AG09309 (cell line): ENCODE data around the gene CLEC16A.
"Not testable (repeated sequence)": the region's sequence is repeated elsewhere in the genome, so short reads cannot be mapped to it uniquely, and the experiment has no call there.

Source experiments
- DNase-seq: peaks from one replicate; pipeline ENCODE4 v3.0.0-alpha.2; 2010; ENCODE audit warnings: low read depth
- H3K4me3 ChIP-seq: 2 replicates; pipeline ENCODE4 v1.5.1; 2011; ENCODE audit warnings: mild to moderate bottlenecking, low read depth, low read length, moderate library complexity; ENCODE audit not compliant: control insufficient read depth
- TF ChIP-seq, protein P1 (sequence below): IDR thresholded peaks from 2 replicates; pipeline ENCODE4 v1.5.1; 2011; ENCODE audit warnings: mild to moderate bottlenecking, low read depth, low read length, inconsistent platforms; ENCODE audit not compliant: insufficient read depth, control insufficient read depth; ENCODE audit errors: missing control alignments

Gene CLEC16A

DNA sequence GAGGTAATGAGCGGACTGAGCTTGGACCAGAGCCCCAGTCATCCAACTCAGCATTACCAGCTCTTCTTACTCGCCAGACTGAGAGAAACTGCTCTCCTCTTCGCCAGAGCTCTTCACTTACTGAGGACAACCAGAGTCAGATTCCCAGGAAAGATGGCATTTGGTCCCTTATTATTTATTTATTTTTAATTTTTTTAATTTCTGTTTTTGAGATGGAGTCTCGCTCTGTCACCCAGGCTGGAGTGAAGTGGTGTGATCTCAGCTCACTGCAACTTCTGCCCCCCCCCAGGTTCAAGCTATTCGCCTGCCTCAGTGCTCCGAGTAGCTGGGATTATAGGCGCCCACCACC lies 25.4 kb upstream of the CLEC16A start:
- TF ChIP-seq, protein P1, sequence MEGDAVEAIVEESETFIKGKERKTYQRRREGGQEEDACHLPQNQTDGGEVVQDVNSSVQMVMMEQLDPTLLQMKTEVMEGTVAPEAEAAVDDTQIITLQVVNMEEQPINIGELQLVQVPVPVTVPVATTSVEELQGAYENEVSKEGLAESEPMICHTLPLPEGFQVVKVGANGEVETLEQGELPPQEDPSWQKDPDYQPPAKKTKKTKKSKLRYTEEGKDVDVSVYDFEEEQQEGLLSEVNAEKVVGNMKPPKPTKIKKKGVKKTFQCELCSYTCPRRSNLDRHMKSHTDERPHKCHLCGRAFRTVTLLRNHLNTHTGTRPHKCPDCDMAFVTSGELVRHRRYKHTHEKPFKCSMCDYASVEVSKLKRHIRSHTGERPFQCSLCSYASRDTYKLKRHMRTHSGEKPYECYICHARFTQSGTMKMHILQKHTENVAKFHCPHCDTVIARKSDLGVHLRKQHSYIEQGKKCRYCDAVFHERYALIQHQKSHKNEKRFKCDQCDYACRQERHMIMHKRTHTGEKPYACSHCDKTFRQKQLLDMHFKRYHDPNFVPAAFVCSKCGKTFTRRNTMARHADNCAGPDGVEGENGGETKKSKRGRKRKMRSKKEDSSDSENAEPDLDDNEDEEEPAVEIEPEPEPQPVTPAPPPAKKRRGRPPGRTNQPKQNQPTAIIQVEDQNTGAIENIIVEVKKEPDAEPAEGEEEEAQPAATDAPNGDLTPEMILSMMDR = no peak
- no peak overlapping the region for H3K4me3 ChIP-seq
- DNase-seq = no peak

DNA sequence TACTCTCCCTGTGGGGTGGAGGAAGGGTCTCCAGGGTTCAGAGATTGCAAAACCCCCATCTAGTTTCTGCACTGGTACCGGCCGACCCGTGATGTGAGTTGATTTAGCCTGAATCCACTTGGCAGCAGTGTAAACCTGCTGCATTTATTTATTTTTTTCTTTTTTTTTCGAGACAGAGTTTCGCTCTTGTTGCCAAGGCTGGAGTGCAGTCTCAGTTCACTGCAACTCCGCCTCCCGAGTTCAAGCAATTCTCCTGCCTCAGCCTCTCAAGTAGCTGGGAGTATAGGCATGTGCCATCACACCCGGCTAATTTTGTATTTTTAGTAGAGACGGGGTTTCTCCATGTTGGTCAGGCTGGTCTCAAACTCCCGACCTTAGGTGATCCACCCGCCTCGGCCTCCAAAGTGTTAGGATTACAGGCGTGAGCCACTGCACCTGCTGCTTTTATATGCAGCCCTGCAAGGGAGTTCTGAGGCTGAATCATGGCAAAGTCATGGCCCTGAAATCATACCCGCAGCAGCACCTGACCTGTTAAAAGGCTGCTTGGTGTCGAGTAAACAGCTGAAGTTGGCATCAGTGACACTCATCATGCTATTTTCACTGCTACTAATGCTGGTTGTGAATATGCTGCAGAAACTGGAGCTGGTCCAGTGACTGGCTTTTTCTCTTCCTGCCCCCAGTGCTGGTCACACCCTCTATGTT lies 23.5 kb upstream of the CLEC16A start:
- DNase-seq = no peak
- H3K4me3 ChIP-seq = no peak overlapping the region
- TF ChIP-seq, protein P1 = no peak

DNA sequence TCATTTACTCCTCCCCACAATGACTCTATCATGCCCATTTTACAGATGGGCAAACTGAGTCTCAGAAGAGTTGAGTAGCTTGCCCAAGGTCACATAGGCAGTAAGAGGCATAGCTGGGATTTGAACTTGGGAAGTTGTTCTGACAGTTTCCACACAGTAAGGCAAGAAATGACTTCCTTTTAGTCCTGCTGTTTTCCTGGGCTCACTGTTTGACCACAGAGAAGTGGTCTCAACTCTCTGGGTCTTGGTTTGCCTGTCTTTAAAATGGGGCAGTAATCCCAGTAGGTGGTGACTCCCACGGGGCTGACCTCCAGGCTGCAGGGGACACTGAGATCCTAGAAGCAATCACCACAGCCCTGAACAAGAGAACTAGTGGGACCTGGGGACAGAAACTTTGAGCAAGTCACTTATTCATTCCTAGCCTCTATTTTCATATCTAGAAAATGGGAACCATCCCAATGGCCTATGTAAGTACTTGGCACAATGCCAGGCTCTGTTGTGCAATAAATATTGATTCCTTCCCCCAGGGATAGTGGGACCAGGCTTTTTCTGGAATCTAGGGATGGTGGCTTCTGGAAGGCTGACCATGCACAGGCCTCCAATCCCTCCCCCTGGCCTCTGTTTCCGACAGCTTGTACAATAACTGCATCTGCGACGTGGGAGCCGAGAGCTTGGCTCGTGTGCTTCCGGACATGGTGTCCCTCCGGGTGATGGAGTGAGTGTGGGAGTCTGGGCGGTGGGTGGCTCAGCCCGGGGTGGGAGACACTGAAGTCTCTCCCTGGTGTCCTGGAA lies 22.6 kb upstream of the CLEC16A start:
- DNase-seq = no peak
- TF ChIP-seq, protein P1 = no peak
- H3K4me3 ChIP-seq = no peak overlapping the region

DNA sequence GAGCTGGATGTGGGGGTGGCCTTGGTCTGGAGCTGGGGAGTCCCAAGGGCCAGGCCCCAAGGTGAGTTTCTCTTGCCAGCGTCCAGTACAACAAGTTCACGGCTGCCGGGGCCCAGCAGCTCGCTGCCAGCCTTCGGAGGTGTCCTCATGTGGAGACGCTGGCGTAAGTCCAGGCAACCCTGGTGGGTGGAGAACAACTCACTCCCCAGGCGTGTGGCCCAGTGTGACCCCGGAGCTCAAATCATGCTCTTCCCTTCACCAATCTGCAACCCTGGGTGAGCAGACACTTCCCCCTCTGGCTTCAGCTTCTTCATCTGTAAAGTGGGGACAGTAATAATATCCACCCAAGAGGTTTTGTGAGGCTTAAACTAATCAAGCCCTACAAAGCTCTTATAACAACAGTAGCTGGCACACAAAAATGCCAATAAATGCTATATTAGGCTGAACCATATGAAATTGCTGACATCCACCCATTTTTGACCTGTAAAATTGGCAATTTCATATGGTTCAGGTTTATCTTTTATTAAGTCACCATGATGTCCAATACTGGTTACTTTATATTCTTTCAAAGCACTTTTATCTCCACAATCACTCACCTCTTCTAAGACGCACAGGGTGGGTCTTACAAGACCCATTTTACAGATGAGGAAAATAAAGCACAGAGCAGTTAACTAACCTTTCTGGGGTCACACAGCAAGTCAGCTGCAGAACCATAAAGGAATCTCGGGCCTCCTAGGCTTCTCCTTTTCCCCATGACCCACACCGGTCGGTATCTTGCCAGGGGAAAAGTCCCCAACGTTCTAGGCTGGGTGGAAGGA lies 21.8 kb upstream of the CLEC16A start:
- H3K4me3 ChIP-seq = no peak overlapping the region
- TF ChIP-seq, protein P1 = no peak
- no peak for DNase-seq

DNA sequence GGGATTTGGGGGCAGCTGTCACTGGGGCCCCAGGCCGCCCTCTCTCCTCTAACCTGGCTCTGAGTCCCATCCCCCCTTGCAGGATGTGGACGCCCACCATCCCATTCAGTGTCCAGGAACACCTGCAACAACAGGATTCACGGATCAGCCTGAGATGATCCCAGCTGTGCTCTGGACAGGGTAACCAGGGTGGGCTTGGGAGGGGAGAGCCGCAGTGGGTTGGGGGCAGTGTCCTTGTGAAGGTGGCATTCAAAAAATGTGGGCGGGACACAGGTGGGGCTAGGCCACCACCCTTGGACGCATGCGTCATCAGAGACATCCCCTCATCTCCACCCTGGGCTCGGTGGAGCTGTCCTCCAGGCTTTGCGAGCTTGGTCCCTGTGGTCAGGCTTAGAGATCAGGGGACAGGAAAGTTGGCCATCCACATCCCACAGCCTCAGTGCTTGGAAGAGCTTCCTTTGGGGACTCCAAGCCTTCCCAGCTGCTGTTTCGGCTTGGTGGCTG lies 21.2 kb upstream of the CLEC16A start:
- no peak for DNase-seq
- TF ChIP-seq, protein P1 = no peak
- no peak overlapping the region for H3K4me3 ChIP-seq

DNA sequence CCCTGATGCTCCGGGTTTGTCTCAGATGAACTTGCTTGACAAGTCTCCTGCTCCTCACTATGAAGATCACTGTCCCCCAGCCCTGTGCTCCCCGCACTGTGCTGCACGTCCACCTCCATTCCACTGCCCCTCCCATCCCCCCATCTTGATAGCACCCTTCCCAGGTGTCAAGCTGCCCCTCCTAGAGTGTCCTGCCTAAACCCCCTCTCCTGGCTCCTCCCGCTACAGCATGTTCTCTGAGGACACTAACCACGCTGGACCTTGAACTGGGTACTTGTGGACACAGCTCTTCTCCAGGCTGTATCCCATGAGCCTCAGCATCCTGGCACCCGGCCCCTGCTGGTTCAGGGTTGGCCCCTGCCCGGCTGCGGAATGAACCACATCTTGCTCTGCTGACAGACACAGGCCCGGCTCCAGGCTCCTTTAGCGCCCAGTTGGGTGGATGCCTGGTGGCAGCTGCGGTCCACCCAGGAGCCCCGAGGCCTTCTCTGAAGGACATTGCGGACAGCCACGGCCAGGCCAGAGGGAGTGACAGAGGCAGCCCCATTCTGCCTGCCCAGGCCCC lies 20.6 kb upstream of the CLEC16A start:
- TF ChIP-seq, protein P1 = no peak
- H3K4me3 ChIP-seq = no peak overlapping the region
- DNase-seq = no peak

DNA sequence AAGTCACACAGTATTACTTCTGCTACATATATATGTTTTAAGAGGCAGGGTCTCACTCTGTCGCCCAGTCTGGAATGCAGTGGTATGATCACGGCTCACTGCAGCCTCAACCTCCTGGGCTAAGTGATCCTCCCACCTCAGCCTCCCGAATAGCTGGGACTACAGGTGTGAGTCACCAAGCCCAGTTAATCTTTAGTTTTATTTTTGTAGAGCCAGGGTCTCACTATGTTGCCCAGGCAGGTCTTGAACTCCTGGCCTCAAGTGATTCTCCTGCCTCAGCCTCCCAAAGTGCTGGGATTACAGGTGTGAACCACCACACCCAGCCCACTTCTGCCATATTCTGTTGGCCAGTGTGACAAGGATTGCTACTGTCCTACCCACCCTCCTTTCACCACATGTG lies 19.1 kb upstream of the CLEC16A start:
- DNase-seq, H3K4me3 ChIP-seq: not testable (repeated sequence)
